22Rv1 (cell line): ENCODE results near the gene ZNF497.

ENCODE experiments used
- CTCF ChIP-seq: fragments of 450-650 bp; IDR thresholded peaks from 2 replicates; pipeline ENCODE4 v1.5.1; 2017; ENCODE audit warnings: mild to moderate bottlenecking
- ZFX ChIP-seq: fragments of 450-650 bp; IDR thresholded peaks from 2 replicates; pipeline ENCODE4 v1.6.1; 2017; ENCODE audit warnings: antibody characterized with exemption, borderline replicate concordance

- TF ChIP-seq CTCF (no peak), ZFX (no peak)
Measured at GRCh38 chr19:58311345-58311865, 51.1 kb downstream of the ZNF497 start.
